Pons (tissue), 1 donor: ENCODE data around the gene TSEN15.
A peak's percentile ranks its signal among the peaks of the same experiment; 100 is the strongest.
"Not testable (repeated sequence)": the region's sequence is repeated elsewhere in the genome, so short reads cannot be mapped to it uniquely, and the experiment has no call there.

Experiments
- DNase-seq: peaks from one replicate; pipeline ENCODE4 v3.0.0-alpha.2; 2016; ENCODE audit warnings: low spot score

Gene TSEN15

GRCh38 chr1:184031409-184032107 is 20.0 kb upstream of the TSEN15 start:
- peak; percentile 38 for DNase-seq

GRCh38 chr1:184032306-184032929 is 19.1 kb upstream of the TSEN15 start:
- peak; percentile 30 for DNase-seq

- peak; percentile 64 for DNase-seq
These were observed 18.6 kb upstream of the TSEN15 start for GRCh38 chr1:184032930-184033418.

GRCh38 chr1:184033711-184034167 is 17.8 kb upstream of the TSEN15 start:
- DNase-seq = peak; percentile 90

GRCh38 chr1:184034761-184035379 is 16.7 kb upstream of the TSEN15 start:
- peak; percentile 68 for DNase-seq

- peak; percentile 77 for DNase-seq
These were observed 15.6 kb upstream of the TSEN15 start for GRCh38 chr1:184035719-184036516.

GRCh38 chr1:184036517-184036949 is 15.0 kb upstream of the TSEN15 start:
- peak; percentile 63 for DNase-seq

- peak; percentile 64 for DNase-seq
These were observed 13.5 kb upstream of the TSEN15 start for GRCh38 chr1:184037849-184038591.

GRCh38 chr1:184039126-184039525 is 12.4 kb upstream of the TSEN15 start:
- peak; percentile 17 for DNase-seq

- no peak for DNase-seq
These were observed 9.8 kb upstream of the TSEN15 start for GRCh38 chr1:184041731-184042130.

- not testable (repeated sequence) for DNase-seq
These were observed 8.2 kb upstream of the TSEN15 start for GRCh38 chr1:184043315-184043714.

- DNase-seq = no peak
These were observed 6.7 kb upstream of the TSEN15 start for GRCh38 chr1:184044603-184045376.

GRCh38 chr1:184047541-184047940 is 4.0 kb upstream of the TSEN15 start:
- DNase-seq = not testable (repeated sequence)

- no peak for DNase-seq
These were observed 2.8 kb upstream of the TSEN15 start for GRCh38 chr1:184048561-184049240.

GRCh38 chr1:184049291-184049690 is 2.2 kb upstream of the TSEN15 start:
- no peak for DNase-seq

GRCh38 chr1:184049836-184050468 is 1.6 kb upstream of the TSEN15 start:
- no peak for DNase-seq

- no peak for DNase-seq
These were observed 894 bp upstream of the TSEN15 start for GRCh38 chr1:184050636-184051035.

- DNase-seq = no peak
These were observed 419 bp upstream of the TSEN15 start for GRCh38 chr1:184051138-184051484.

- DNase-seq = no peak
These were observed 647 bp downstream of the TSEN15 start for GRCh38 chr1:184052194-184052559.

GRCh38 chr1:184052750-184053149 is 1.2 kb downstream of the TSEN15 start:
- DNase-seq = no peak
